WTC11 (cell line): Measurements from ENCODE around the gene GRPEL2.
"Not testable (repeated sequence)": the region's sequence is repeated elsewhere in the genome, so short reads cannot be mapped to it uniquely, and the experiment has no call there.

Experiments
- CREB1 ChIP-seq: sonication (generic); formaldehyde crosslinking; IDR thresholded peaks from 2 replicates; pipeline ENCODE4 v1.8.0; 2023; ENCODE audit warnings: mild to moderate bottlenecking, missing genetic modification reagents
- ESRRA ChIP-seq: sonication (generic); formaldehyde crosslinking; IDR thresholded peaks from 2 replicates; pipeline ENCODE4 v1.8.1; 2022; ENCODE audit warnings: mild to moderate bottlenecking, missing genetic modification reagents, borderline replicate concordance
- ETV6 ChIP-seq: sonication (generic); formaldehyde crosslinking; IDR thresholded peaks from 2 replicates; pipeline ENCODE4 v1.8.1; 2022; ENCODE audit warnings: mild to moderate bottlenecking, missing genetic modification reagents
- JUN ChIP-seq: sonication (generic); formaldehyde crosslinking; IDR thresholded peaks from 2 replicates; pipeline ENCODE4 v1.8.0; 2023; ENCODE audit warnings: mild to moderate bottlenecking, missing genetic modification reagents
- NR3C1 ChIP-seq: sonication (generic); formaldehyde crosslinking; conservative IDR thresholded peaks from 2 replicates; pipeline ENCODE4 v1.8.1; 2023; ENCODE audit warnings: low read depth, mild to moderate bottlenecking, missing genetic modification reagents
- TF ChIP-seq, protein P1 (sequence below): fragments of 200-600 bp; IDR thresholded peaks from 2 replicates; pipeline ENCODE4 v1.8.0; 2022; ENCODE audit warnings: antibody characterized with exemption
- TF ChIP-seq, protein P2 (sequence below): sonication (generic); formaldehyde crosslinking; IDR thresholded peaks from 2 replicates; pipeline ENCODE4 v1.8.0; 2022; ENCODE audit warnings: mild to moderate bottlenecking, missing genetic modification reagents
- TF ChIP-seq, protein P3 (sequence below): sonication (generic); formaldehyde crosslinking; IDR thresholded peaks from 2 replicates; pipeline ENCODE4 v1.8.1; 2023; ENCODE audit warnings: mild to moderate bottlenecking, moderate library complexity, missing genetic modification reagents
- TF ChIP-seq, protein P4 (sequence below): sonication (generic); formaldehyde crosslinking; IDR thresholded peaks from 2 replicates; pipeline ENCODE4 v1.8.1; 2023; ENCODE audit warnings: mild to moderate bottlenecking, missing genetic modification reagents

DNA sequence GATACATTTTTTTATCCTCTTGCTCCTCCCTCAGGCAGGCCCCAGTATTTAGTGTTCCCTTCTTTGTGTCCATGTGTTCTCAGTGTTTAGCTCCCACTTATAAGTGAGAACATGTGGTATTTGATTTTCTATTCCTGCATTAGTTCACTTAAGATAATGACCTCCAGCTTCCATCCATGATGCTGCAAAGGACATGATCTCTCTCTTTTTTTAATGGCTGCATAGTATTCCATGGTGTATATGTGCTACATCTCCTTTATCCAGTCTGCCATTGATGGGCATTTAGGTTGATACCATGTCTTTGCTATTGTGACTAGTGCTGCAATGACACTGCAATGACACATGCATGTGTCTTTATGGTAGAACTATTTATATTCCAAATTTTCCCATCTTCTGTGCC, 49.7 kb downstream of the GRPEL2 start:
- TF ChIP-seq ETV6, CREB1, ESRRA, JUN, NR3C1 (CRISPR knock-in tag): not testable (repeated sequence)
- TF ChIP-seq, protein P1, sequence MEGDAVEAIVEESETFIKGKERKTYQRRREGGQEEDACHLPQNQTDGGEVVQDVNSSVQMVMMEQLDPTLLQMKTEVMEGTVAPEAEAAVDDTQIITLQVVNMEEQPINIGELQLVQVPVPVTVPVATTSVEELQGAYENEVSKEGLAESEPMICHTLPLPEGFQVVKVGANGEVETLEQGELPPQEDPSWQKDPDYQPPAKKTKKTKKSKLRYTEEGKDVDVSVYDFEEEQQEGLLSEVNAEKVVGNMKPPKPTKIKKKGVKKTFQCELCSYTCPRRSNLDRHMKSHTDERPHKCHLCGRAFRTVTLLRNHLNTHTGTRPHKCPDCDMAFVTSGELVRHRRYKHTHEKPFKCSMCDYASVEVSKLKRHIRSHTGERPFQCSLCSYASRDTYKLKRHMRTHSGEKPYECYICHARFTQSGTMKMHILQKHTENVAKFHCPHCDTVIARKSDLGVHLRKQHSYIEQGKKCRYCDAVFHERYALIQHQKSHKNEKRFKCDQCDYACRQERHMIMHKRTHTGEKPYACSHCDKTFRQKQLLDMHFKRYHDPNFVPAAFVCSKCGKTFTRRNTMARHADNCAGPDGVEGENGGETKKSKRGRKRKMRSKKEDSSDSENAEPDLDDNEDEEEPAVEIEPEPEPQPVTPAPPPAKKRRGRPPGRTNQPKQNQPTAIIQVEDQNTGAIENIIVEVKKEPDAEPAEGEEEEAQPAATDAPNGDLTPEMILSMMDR = not testable (repeated sequence)
- TF ChIP-seq, protein P2, sequence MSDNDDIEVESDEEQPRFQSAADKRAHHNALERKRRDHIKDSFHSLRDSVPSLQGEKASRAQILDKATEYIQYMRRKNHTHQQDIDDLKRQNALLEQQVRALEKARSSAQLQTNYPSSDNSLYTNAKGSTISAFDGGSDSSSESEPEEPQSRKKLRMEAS (CRISPR knock-in tag) = not testable (repeated sequence)
- TF ChIP-seq, protein P3, sequence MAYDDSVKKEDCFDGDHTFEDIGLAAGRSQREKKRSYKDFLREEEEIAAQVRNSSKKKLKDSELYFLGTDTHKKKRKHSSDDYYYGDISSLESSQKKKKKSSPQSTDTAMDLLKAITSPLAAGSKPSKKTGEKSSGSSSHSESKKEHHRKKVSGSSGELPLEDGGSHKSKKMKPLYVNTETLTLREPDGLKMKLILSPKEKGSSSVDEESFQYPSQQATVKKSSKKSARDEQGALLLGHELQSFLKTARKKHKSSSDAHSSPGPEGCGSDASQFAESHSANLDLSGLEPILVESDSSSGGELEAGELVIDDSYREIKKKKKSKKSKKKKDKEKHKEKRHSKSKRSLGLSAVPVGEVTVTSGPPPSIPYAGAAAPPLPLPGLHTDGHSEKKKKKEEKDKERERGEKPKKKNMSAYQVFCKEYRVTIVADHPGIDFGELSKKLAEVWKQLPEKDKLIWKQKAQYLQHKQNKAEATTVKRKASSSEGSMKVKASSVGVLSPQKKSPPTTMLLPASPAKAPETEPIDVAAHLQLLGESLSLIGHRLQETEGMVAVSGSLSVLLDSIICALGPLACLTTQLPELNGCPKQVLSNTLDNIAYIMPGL = not testable (repeated sequence)
- TF ChIP-seq, protein P4, sequence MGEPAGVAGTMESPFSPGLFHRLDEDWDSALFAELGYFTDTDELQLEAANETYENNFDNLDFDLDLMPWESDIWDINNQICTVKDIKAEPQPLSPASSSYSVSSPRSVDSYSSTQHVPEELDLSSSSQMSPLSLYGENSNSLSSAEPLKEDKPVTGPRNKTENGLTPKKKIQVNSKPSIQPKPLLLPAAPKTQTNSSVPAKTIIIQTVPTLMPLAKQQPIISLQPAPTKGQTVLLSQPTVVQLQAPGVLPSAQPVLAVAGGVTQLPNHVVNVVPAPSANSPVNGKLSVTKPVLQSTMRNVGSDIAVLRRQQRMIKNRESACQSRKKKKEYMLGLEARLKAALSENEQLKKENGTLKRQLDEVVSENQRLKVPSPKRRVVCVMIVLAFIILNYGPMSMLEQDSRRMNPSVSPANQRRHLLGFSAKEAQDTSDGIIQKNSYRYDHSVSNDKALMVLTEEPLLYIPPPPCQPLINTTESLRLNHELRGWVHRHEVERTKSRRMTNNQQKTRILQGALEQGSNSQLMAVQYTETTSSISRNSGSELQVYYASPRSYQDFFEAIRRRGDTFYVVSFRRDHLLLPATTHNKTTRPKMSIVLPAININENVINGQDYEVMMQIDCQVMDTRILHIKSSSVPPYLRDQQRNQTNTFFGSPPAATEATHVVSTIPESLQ (CRISPR knock-in tag) = not testable (repeated sequence)
